Measurements from ENCODE around the gene DNAJC28. TPM values are rescaled to one million over a fixed set of nuclear protein-coding genes. Genes with fewer than 3 reads are reported as not detected.

The DNAJC28 gene
- total RNA-seq, 1 donor from 2014 or later = 2.1 TPM

DNA sequence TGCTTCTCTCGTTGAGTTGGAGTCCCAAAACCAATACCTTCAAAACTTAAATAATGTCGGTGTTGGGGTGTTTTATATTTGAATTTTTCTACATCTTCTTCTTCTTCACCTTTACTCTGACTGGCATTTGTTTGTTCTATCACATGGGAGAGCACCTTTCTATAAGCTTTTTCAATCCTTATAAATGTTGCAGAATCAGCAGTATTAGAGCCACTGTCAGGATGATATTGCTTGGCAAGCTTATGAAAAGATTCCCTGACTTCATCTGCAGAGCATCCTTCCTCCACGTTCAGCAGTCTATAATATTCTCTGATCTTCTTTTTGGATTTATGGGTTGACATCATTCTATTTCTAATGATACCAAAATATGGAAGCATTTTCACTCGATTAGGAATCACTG is 2.6 kb downstream of the DNAJC28 start:
- no peak for DNase-seq (ENCODE audit: extremely low spot score, unreplicated experiment)
- Mint-ChIP-seq H3K27ac (ENCODE audit: unreplicated experiment) (no peak overlapping the region), H3K4me3 (ENCODE audit: unreplicated experiment) (no peak overlapping the region), H3K36me3 (ENCODE audit: unreplicated experiment) (peaks cover 6% of the 10 kb centered on the region), H3K9me3 (ENCODE audit: unreplicated experiment) (no peaks in the 10 kb centered on the region), H3K27me3 (ENCODE audit: unreplicated experiment) (no peaks in the 10 kb centered on the region), H3K4me1 (ENCODE audit: unreplicated experiment) (peaks cover 11% of the 10 kb centered on the region)
- TF ChIP-seq, protein P1, sequence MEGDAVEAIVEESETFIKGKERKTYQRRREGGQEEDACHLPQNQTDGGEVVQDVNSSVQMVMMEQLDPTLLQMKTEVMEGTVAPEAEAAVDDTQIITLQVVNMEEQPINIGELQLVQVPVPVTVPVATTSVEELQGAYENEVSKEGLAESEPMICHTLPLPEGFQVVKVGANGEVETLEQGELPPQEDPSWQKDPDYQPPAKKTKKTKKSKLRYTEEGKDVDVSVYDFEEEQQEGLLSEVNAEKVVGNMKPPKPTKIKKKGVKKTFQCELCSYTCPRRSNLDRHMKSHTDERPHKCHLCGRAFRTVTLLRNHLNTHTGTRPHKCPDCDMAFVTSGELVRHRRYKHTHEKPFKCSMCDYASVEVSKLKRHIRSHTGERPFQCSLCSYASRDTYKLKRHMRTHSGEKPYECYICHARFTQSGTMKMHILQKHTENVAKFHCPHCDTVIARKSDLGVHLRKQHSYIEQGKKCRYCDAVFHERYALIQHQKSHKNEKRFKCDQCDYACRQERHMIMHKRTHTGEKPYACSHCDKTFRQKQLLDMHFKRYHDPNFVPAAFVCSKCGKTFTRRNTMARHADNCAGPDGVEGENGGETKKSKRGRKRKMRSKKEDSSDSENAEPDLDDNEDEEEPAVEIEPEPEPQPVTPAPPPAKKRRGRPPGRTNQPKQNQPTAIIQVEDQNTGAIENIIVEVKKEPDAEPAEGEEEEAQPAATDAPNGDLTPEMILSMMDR (IDR thresholded peaks at IDR 0.05) = no peak

DNA sequence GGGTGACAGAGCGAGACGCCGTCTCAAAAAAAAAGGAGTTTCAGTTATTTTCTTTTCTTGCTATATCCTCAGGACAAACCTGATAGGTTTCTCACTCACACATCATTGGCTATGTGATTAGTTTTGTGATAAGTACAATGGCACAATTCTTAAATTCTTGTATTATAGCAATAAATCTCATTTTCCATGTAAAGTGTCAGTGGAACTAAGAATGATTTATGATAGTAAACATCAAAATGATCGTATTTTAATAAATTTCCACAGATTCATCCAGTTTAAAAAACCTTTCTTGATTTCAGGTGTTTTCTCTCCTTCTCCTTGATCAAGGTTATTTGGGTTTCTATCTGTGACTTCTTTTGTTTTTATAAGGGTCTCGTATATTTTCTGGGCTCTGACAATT is 3.5 kb downstream of the DNAJC28 start:
- DNase-seq (ENCODE audit: extremely low spot score, unreplicated experiment) = no peak
- Mint-ChIP-seq H3K36me3 (ENCODE audit: unreplicated experiment) (peaks cover 6% of the 10 kb centered on the region), H3K27me3 (ENCODE audit: unreplicated experiment) (no peaks in the 10 kb centered on the region), H3K27ac (ENCODE audit: unreplicated experiment) (no peak overlapping the region), H3K9me3 (ENCODE audit: unreplicated experiment) (no peaks in the 10 kb centered on the region), H3K4me3 (ENCODE audit: unreplicated experiment) (no peak overlapping the region), H3K4me1 (ENCODE audit: unreplicated experiment) (peaks cover 11% of the 10 kb centered on the region)
- TF ChIP-seq, protein P1 (IDR thresholded peaks at IDR 0.05) = no peak

DNA sequence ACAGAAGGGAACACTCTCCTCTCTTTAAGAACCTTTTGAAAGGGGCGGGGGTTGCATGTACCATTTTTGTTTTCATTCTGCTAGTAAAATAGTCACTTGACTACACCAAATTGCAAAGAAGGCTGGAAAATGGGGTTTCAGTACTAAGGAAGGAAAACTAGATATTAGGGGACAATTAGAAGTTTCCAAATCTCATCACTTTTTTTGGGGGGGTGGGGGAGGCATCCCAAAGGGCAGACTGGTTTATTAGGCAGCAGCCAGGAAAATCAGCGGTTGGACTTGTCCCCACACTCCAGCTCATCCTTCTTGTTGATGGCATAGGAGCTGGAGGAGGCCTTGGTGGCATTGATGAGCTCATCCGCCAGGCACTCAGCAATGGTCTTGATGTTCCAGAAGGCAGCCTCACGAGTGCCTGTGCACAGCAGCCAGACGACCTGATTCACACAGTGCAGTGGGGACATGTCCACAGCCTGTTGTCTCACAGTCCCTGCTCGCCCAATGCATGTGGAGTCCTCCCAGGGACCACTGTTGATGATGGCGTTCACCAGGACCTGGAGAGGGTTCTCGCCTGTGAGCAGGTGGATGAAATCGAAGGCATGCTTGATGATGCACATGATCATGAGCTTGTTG is 10.1 kb downstream of the DNAJC28 start:
- H3K4me3 Mint-ChIP-seq (ENCODE audit: unreplicated experiment) = peak overlapping the region; percentile 90
- TF ChIP-seq, protein P1 (IDR thresholded peaks at IDR 0.05) = no peak
- H3K36me3 Mint-ChIP-seq (ENCODE audit: unreplicated experiment) = no peaks in the 10 kb centered on the region
- no peaks in the 10 kb centered on the region for H3K9me3 Mint-ChIP-seq (ENCODE audit: unreplicated experiment)
- no peak overlapping the region for H3K27ac Mint-ChIP-seq (ENCODE audit: unreplicated experiment)
- H3K4me1 Mint-ChIP-seq (ENCODE audit: unreplicated experiment) = peaks cover 14% of the 10 kb centered on the region
- DNase-seq (ENCODE audit: extremely low spot score, unreplicated experiment) = no peak
- H3K27me3 Mint-ChIP-seq (ENCODE audit: unreplicated experiment) = no peaks in the 10 kb centered on the region

DNA sequence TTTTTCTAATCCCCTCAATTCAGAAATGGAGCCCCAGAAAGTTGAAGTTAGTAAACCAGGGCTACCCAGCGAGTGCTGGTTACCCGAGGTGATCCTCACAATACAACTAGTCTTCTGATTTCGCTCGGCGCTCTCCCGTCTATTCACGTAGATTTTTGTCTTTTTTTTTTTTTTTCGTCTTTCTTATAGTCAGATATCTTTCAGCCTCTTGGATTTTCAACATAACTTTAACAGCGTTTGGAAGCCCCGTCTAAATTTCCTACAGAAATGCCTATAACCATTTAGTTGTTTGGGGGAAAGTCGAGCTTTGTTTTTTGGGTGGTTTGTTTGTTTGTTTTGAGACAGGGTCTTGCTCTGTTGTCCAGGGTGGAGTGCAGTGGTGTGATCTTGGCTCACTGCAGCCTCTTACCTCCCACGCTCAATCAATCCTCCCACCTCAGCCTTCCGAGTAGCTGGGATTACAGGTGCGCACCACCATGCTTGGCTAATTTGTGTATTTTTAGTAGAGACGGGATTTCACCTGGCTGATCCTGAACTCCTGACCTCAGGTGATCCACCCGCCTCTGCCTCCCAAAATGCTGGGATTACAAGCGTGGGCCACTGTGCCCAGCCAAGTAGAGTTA is 10.9 kb downstream of the DNAJC28 start:
- TF ChIP-seq, protein P1 (IDR thresholded peaks at IDR 0.05) = no peak
- Mint-ChIP-seq H3K9me3 (ENCODE audit: unreplicated experiment) (no peaks in the 10 kb centered on the region), H3K4me3 (ENCODE audit: unreplicated experiment) (peak overlapping the region; percentile 90), H3K4me1 (ENCODE audit: unreplicated experiment) (peaks cover 14% of the 10 kb centered on the region), H3K27me3 (ENCODE audit: unreplicated experiment) (no peaks in the 10 kb centered on the region), H3K27ac (ENCODE audit: unreplicated experiment) (peak overlapping the region; percentile 98), H3K36me3 (ENCODE audit: unreplicated experiment) (no peaks in the 10 kb centered on the region)
- no peak for DNase-seq (ENCODE audit: extremely low spot score, unreplicated experiment)

DNA sequence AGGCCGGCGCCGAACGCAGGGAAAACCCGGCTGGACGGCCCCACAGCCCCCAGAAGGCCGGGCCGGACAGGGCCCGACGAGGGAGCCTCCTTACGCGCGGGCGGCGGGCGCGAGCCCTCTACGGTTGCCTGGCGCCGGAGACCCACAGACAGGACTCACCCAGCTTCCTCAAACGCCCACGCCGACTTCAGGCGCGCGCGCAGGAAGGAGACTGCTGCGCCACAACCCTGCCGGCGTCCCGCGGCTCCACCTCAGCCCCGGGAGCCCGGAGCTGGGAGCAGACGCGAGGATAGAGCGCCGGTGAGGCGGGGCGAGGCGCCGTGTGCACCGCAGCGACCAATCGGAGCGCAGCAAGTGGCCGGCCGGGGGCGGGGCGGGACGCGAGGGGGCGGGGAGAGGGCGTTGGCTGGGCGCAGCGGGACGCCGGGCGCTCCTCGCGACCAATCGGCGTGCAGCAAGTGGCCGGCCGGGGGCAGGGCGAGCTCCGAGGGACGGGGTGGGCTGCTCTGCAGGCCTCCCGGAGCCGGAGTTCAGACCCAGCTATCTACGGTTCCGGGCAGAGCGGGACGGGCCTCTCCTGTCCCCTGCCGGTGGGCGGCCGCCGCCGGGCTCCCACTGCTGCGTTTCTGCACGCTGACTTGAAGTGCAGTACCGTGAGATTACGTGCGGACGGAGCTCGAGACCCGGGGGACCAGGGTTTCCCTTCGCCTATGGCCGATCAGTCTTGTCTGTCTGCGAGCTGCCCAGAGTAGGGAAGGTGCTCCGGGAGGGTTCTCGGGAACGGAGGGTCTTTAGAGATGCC is 11.6 kb downstream of the DNAJC28 start, which contains the start of gene TMEM50B:
Gene TMEM50B (minus strand): TSS at position 296 of the 802 bp plus-strand sequence. CDS start 11,089 bp downstream, outside the sequence.
- Mint-ChIP-seq H3K27ac (ENCODE audit: unreplicated experiment) (peak within 1 kb of the TSS; percentile 98), H3K27me3 (ENCODE audit: unreplicated experiment) (no peaks in the 10 kb centered on the region), H3K4me3 (ENCODE audit: unreplicated experiment) (peak within 1 kb of the TSS; percentile 90), H3K36me3 (ENCODE audit: unreplicated experiment) (no peaks in the 10 kb centered on the region), H3K9me3 (ENCODE audit: unreplicated experiment) (no peaks in the 10 kb centered on the region), H3K4me1 (ENCODE audit: unreplicated experiment) (peaks cover 14% of the 10 kb centered on the region)
- peak; percentile 98 for DNase-seq (ENCODE audit: extremely low spot score, unreplicated experiment)
- TF ChIP-seq, protein P1 (IDR thresholded peaks at IDR 0.05) = peak; percentile 56
